Fibroblast of skin of left biceps (primary cell): Measurements from ENCODE around the gene PTK6.
"Not testable (repeated sequence)": the region's sequence is repeated elsewhere in the genome, so short reads cannot be mapped to it uniquely, and the experiment has no call there.

Source experiments
- DNase-seq, 2 experiments: peaks; one replicate each; pipeline ENCODE4 v3.0.0-alpha.2; 2013; ENCODE audit warnings: low read depth in 2 of 2

PTK6 gene

DNA sequence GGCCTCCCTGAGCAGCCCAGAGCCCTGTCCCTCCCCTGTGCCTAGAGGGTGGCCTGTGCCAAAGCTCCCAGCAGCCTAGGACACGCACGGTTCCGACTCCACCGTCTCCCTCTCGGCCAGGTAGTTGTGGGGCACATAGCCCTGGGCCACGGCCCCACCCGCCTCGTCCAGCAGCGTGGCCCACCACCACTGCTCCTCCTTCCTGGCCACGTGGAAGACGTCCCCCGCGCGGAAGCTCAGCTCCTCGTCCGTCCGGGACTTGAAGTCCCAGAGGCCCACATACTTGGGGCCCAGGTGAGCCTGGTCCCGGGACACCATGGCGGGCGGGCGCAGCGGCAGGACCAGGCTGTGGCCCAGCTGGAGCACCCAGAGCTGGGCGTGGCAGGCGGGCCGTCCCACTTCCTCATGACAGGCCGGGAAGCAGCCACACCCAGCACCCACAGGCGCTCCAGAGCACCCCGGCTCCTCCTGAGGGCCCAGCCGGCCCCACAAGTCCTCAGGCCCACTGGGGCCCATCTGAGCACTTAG is at the start of gene PTK6:
Gene PTK6, minus strand, starts transcription at position 380 of the 528 bp plus-strand sequence. Its CDS starts 62 bp downstream, at position 318.
- no peak for DNase-seq

DNA sequence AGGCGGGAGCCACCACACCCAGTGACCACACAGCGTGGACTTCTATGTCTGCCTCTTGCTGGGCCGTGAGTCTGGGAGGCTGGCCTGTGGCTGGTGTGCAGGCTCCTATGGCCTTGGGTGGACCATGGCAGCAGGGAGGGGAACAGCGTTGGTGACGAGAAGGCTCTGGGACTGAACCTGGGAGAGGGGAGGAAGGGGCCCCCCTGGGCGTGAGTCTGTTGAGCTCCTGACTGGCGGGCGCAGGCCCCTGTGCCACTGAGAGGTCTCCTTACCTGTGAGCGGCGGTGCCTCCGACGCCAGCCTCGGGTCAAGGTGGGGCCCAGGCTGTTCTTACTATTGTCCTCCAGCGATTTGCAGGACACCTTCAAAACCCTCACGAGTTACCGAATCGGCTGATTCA is 49.6 kb upstream of the PTK6 start:
- no peak for DNase-seq

- DNase-seq: no peak
These were observed 48.7 kb upstream of the PTK6 start for GRCh38 chr20:63585616-63586565.

DNA sequence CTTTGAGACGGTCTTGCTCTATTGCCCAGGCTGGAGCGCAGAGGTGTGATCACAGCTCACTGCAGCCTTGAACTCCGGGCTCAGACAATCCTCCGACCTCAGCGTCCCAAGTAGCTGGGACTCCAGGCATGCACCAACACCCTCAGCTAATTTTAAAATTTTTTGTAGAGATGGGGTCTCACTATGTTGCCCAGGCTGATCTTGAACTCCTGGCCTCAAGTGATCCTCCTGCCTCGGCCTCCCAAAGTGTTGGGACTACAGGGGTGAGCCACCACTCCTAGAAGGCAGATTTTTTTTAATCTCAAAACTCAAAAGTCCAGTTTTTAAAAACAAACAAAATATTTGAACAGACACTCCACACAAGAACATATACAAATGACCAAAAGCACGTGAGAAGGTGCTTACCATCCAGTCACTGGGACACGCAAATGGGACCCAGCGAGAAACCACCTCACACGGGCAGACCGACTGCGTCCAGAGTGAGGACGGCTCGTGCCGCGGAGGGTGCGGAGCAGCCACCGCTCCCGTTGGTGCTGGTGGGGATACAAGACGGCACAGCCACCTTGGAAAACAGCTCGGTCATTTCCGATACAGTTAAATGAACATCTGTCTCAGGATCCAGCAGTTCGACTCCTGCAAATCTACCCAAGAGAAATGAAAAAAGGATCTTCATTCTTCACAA is 45.3 kb upstream of the PTK6 start:
- DNase-seq: no peak

- no peak for DNase-seq
These were observed 43.8 kb upstream of the PTK6 start for GRCh38 chr20:63580796-63581461.

GRCh38 chr20:63579017-63579694 is 42.0 kb upstream of the PTK6 start:
- DNase-seq: no peak

- no peak for DNase-seq
These were observed 41.2 kb upstream of the PTK6 start for GRCh38 chr20:63578224-63579016.

DNA sequence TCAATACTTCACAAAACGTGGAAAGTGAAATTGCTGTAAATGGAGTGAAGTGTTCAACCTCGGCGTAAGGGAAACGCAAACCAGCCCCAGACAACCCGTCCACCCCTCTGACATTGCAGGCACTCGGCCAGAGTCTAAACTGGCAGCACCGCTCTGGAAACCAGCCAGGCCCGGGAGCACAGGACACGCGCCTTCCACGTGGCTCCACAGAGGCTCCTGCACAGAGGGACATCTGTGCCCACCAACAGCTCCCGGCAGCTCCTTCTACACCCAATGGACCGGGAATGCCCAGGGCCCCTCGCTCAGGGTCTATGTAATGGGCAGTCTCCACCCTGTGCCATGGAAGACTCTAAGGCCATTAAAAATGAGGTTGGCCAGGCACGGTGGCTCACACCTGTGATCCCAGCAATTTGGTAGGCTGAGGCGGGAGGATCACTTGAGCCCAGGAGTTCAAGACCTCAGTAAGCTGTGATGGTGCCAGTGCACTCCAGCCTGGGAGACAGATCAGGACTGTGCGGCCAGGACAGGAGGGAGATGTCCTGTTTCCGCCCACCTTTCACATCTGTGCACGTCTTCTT is 40.2 kb upstream of the PTK6 start:
- no peak for DNase-seq

GRCh38 chr20:63576311-63576710 is 39.1 kb upstream of the PTK6 start:
- no peak for DNase-seq

DNA sequence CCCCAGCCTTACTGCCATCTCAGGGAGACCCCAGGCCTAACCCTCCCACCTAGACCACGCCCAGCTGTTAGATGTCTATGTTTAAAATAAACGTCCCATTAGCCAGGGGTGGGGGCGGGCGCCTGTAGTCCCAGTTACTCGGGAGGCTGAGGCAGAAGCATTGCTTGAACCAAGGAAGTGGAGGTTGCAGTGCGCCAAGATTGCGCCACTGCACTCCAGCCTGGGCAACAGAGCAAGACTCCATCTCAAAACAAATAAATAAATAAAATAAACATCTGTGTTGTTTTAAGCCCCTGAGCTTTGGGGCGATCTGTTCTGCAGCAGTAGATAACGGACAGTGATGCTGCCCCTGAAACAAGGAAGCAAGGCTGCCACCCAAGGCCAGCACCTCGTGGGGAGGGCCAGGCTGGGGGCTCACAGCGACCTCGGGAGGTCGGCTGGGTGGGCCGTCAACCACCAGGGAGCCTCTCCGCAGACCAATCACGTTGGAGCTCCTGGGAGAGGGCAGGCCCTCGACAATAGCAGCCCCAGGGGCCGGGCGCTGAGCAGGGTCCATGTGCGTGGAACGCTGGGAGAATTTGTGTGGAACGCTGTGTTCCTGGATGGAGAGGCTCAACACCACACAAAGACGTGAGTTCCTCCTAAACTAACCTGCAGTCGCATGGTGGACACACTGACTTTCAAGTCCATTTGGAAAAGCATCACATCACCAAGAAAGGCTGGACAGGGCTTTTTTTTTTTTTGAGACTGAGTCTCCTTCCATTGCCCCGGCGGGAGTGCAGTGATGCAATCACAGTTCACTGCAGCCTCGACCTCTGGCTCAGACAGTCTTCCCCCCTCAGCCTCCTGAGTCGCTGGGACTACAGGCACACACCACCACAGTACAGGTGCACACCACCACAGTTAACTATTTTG is 37.9 kb upstream of the PTK6 start:
- no peak for DNase-seq

GRCh38 chr20:63574156-63574828 is 37.1 kb upstream of the PTK6 start, which contains the start of gene HELZ2:
HELZ2 (minus strand) TSS chr20:63574239; CDS start chr20:63572385, 1,854 bp downstream.
- no peak for DNase-seq

DNA sequence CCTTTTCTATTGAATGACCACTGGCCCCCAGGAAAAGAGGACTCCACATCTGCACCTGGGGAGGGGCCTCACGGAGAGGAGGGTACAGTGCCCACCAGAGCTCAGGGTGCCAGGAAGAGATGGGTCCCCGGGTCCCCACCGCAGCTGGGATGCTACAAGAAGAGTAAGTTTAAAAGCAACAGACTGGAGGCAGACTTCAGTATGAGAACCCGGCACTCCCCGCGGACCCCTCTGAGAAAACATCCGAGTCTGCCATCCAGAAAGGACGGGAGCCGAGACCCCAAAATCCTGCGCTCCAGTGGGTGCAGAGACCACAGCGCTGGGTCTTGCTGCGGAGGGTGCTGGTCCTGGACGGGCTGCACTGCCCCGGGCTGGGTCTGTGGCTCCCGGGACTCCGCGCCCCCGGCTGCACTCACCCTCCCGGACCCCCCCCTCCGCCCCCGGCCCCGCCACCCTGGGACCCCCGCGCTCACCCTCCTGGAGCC is 36.5 kb upstream of the PTK6 start:
- no peak for DNase-seq

- no peak for DNase-seq
These were observed 35.8 kb upstream of the PTK6 start for GRCh38 chr20:63572788-63573646.

- no peak for DNase-seq
These were observed 35.1 kb upstream of the PTK6 start for GRCh38 chr20:63572071-63572787.

GRCh38 chr20:63571087-63571478 is 33.9 kb upstream of the PTK6 start:
- not testable (repeated sequence) for DNase-seq

- DNase-seq: no peak
These were observed 33.3 kb upstream of the PTK6 start for GRCh38 chr20:63570281-63571086.
